OCI-LY1 (cell line): ENCODE results near the gene FOSB.

Experiments
- H2AFZ ChIP-seq: fragments of 200-600 bp; sonication (generic), shearing (Covaris generic); 2 replicates; pipeline ENCODE4 v1.6.0; 2014; ENCODE audit warnings: antibody characterized with exemption, mild to moderate bottlenecking, low read length
- H3F3A ChIP-seq: fragments of 200-600 bp; sonication (generic), shearing (Covaris generic); 2 replicates; pipeline ENCODE4 v1.6.0; 2014; ENCODE audit warnings: mild to moderate bottlenecking, antibody characterized with exemption, low read length, moderate library complexity; ENCODE audit not compliant: insufficient read depth
- H3K27ac ChIP-seq: fragments of 200-600 bp; sonication (generic); 2 replicates; pipeline ENCODE4 v1.5.1; 2014; ENCODE audit warnings: low read length, mixed run types, mild to moderate bottlenecking, low read depth; ENCODE audit not compliant: poor library complexity, severe bottlenecking
- H3K27me3 ChIP-seq: fragments of 200-600 bp; sonication (generic); 2 replicates; pipeline ENCODE4 v1.6.0; 2014; ENCODE audit warnings: antibody characterized with exemption, mild to moderate bottlenecking, low read length, moderate library complexity; ENCODE audit not compliant: insufficient read depth
- H3K36me3 ChIP-seq: fragments of 200-600 bp; sonication (generic); 2 replicates; pipeline ENCODE4 v1.6.1; 2014; ENCODE audit warnings: mild to moderate bottlenecking, antibody characterized with exemption, low read length, moderate library complexity, mixed read lengths; ENCODE audit not compliant: insufficient read depth
- H3K4me1 ChIP-seq: fragments of 200-600 bp; sonication (generic); 2 replicates; pipeline ENCODE4 v1.5.1; 2014; ENCODE audit warnings: mild to moderate bottlenecking, low read length, moderate library complexity; ENCODE audit not compliant: insufficient read depth, severe bottlenecking
- H3K4me2 ChIP-seq: fragments of 200-600 bp; sonication (generic), shearing (Covaris generic); 2 replicates; pipeline ENCODE4 v1.6.1; 2014; ENCODE audit warnings: low read length
- H3K4me3 ChIP-seq: fragments of 200-600 bp; sonication (generic); 2 replicates; pipeline ENCODE4 v1.5.1; 2014; ENCODE audit warnings: low read length, low read depth, mild to moderate bottlenecking, mixed read lengths; ENCODE audit not compliant: poor library complexity, severe bottlenecking
- H3K79me2 ChIP-seq: fragments of 200-600 bp; shearing (Covaris generic); 2 replicates; pipeline ENCODE4 v1.6.1; 2016; ENCODE audit warnings: mixed run types, low read length, mixed read lengths; ENCODE audit not compliant: insufficient read depth
- H3K9ac ChIP-seq: fragments of 200-600 bp; sonication (generic), shearing (Covaris generic); 2 replicates; pipeline ENCODE4 v1.6.1; 2014; ENCODE audit warnings: mild to moderate bottlenecking, low read length, mixed read lengths
- H3K9me2 ChIP-seq: fragments of 200-600 bp; sonication (generic), shearing (Covaris generic); 2 replicates; pipeline ENCODE4 v1.6.1; 2014; ENCODE audit warnings: low read depth, mild to moderate bottlenecking, low read length, mixed read lengths
- H3K9me3 ChIP-seq: fragments of 200-600 bp; shearing (Covaris generic); 2 replicates; pipeline ENCODE4 v1.6.1; 2014; ENCODE audit warnings: low read length, mixed read lengths
- H4K20me1 ChIP-seq: fragments of 200-600 bp; sonication (generic), shearing (Covaris generic); 2 replicates; pipeline ENCODE4 v1.6.0; 2016; ENCODE audit warnings: mild to moderate bottlenecking, low read length; ENCODE audit not compliant: insufficient read depth
- CTCF ChIP-seq: fragments of 200-600 bp; sonication (generic), shearing (Covaris generic); IDR thresholded peaks from 2 replicates; pipeline ENCODE4 v1.5.1; 2017; ENCODE audit warnings: mild to moderate bottlenecking, antibody characterized with exemption, low read length, moderate library complexity, mixed read lengths
- EZH2 ChIP-seq: fragments of 200-600 bp; sonication (generic), shearing (Covaris generic); IDR thresholded peaks from 2 replicates; pipeline ENCODE4 v1.8.0; 2017; ENCODE audit warnings: borderline replicate concordance, mixed run types, mild to moderate bottlenecking, antibody characterized with exemption, low read length, moderate library complexity, mixed read lengths

The FOSB gene

GRCh38 chr19:45448425-45448756 lies 19.4 kb upstream of the FOSB start:
- H3K4me1 ChIP-seq: peaks cover 45% of the 10 kb centered on the region
- H4K20me1 ChIP-seq: no peaks in the 10 kb centered on the region
- no peaks in the 10 kb centered on the region for H3K36me3 ChIP-seq
- H3K4me3 ChIP-seq: no peak overlapping the region
- no peak overlapping the region for H3K4me2 ChIP-seq
- H3F3A ChIP-seq: no peaks in the 10 kb centered on the region; the same call in 1 of the 2 replicates
- no peaks in the 10 kb centered on the region for H3K9me2 ChIP-seq
- no peaks in the 10 kb centered on the region for H3K27me3 ChIP-seq
- no peak overlapping the region for H2AFZ ChIP-seq
- no peak overlapping the region for H3K27ac ChIP-seq
- no peaks in the 10 kb centered on the region for H3K79me2 ChIP-seq
- TF ChIP-seq CTCF (no peak), EZH2 (no peak)
- no peaks in the 10 kb centered on the region for H3K9me3 ChIP-seq
- H3K9ac ChIP-seq: no peak overlapping the region

GRCh38 chr19:45448887-45449299 lies 18.9 kb upstream of the FOSB start:
- H3K27ac ChIP-seq: no peak overlapping the region

GRCh38 chr19:45450012-45450333 lies 17.8 kb upstream of the FOSB start:
- Histone ChIP-seq H3F3A (no peaks in the 10 kb centered on the region; the same call in 1 of the 2 replicates), H3K36me3 (no peaks in the 10 kb centered on the region), H3K9me3 (no peaks in the 10 kb centered on the region), H3K27ac (no peak overlapping the region), H3K4me3 (peak overlapping the region; percentile 65), H2AFZ (no peak overlapping the region), H3K27me3 (no peaks in the 10 kb centered on the region), H3K9ac (peak overlapping the region; percentile 66), H3K9me2 (no peaks in the 10 kb centered on the region), H3K4me1 (peaks cover 30% of the 10 kb centered on the region), H3K4me2 (peak overlapping the region; percentile 82), H3K79me2 (no peaks in the 10 kb centered on the region), H4K20me1 (no peaks in the 10 kb centered on the region)
- TF ChIP-seq CTCF (no peak), EZH2 (no peak)

More at GRCh38 chr19:45448887-45449299, 18.9 kb upstream of the FOSB start:
- Histone ChIP-seq H3K9me3 (no peaks in the 10 kb centered on the region), H3F3A (no peaks in the 10 kb centered on the region; the same call in 1 of the 2 replicates), H3K9me2 (no peaks in the 10 kb centered on the region), H3K4me1 (peaks cover 40% of the 10 kb centered on the region), H3K4me3 (no peak overlapping the region), H3K27me3 (no peaks in the 10 kb centered on the region), H3K4me2 (no peak overlapping the region), H3K36me3 (no peaks in the 10 kb centered on the region), H3K9ac (no peak overlapping the region), H4K20me1 (no peaks in the 10 kb centered on the region), H3K79me2 (no peaks in the 10 kb centered on the region), H2AFZ (no peak overlapping the region)
- TF ChIP-seq CTCF (no peak), EZH2 (no peak)
